Stomach (tissue), 4 donors: Measurements from ENCODE around the gene ZNF679.
"Not testable (repeated sequence)": the region's sequence is repeated elsewhere in the genome, so short reads cannot be mapped to it uniquely, and the experiment has no call there.

Experiments used
- CTCF ChIP-seq, 7 experiments: fragments of 450-650 bp in 4 of 7; fragments of 200-600 bp in 3 of 7; sonication (generic) in 3 of 7; IDR thresholded peaks; one replicate each; pipeline ENCODE4 v1.5.1; 2016 to 2019; ENCODE audit warnings: antibody characterized with exemption in 7 of 7, control low read depth in 2 of 7, mild to moderate bottlenecking in 1 of 7
- EP300 ChIP-seq: sonication (generic); formaldehyde crosslinking; IDR thresholded peaks from one replicate; pipeline ENCODE4 v1.6.1; 2017; ENCODE audit warnings: antibody characterized with exemption
- POLR2AphosphoS5 ChIP-seq, 3 donors: sonication (generic); formaldehyde crosslinking; IDR thresholded peaks; one replicate each; pipeline ENCODE4 v1.6.1; 2016; ENCODE audit warnings: antibody characterized with exemption in 3 of 3

DNA sequence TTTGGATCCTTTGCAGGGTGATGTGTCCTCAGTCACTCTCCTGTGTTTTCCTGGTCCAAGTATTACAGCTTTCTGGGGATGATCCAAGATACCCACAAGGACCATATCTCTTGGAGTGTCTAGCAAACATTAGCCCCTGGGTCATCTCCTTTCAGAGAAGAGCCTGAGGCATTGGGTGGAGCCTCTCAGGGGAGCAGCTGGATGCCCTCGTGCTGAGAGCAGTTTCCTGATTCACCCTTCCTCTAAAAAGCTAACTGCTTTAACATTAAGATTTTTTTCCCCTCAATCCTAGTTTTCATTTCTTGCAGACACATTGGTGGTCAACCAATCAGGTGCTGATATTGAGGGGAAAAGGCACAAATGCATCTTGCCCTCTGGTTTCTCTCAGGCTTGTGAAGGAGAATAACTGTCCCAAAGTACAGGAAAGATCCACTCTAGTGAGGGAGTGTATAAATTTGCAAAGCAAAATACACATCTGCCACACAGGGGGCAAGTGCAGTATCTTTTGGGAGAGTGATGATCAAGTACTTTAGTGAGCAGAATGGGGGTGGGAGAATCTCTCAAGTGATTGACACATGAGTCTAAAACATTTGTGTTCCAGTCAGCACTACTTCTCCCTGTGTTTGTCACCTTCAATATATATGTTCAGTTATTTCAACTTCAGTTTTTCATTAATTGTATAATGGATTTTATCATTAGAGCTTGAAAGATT is 87.9 kb downstream of the ZNF679 start:
- not testable (repeated sequence) for TF ChIP-seq POLR2AphosphoS5 (IDR thresholded peaks at IDR 0.05); CTCF (IDR thresholded peaks at IDR 0.05); EP300
